ENCODE data around the gene ULK4. TPM values are rescaled to one million over a fixed set of nuclear protein-coding genes. Genes with fewer than 3 reads are reported as not detected.

Gene ULK4
- total and polyA plus RNA-seq, 12 donors = 1.6 to 24.5 (median 6.9) TPM

- H3K36me3 ChIP-seq (replicated peaks in 1 of 2) = no peaks in the 10 kb centered on the region
Measured at GRCh38 chr3:41575724-41576123, 386.2 kb downstream of the ULK4 start.

GRCh38 chr3:41574900-41575299, 387.0 kb downstream of the ULK4 start:
- no peak for DNase-seq
- H3K4me3 ChIP-seq = no peak overlapping the region
- no peaks in the 10 kb centered on the region for H3K9me3 ChIP-seq (replicated peaks in 1 of 3)
- intact Hi-C loops (cut with DNase I) = no loop called here
- H3K27ac ChIP-seq = no peak overlapping the region
- H3K27me3 ChIP-seq = no peaks in the 10 kb centered on the region
- TF ChIP-seq CTCF (IDR thresholded peaks at IDR 0.05) (peak in 2 of 6 experiments; percentile 17 to 18), POLR2A (IDR thresholded peaks at IDR 0.05) (no peak)
- H3K36me3 ChIP-seq (replicated peaks in 1 of 2) = no peaks in the 10 kb centered on the region
- no peaks in the 10 kb centered on the region for H3K4me1 ChIP-seq (replicated peaks in 1 of 2)
- WGBS, 4 donors = 41 to 83% (median 62%) methylated on average over 1 to 2 of the region's 2 CpGs

More at GRCh38 chr3:41575724-41576123, 386.2 kb downstream of the ULK4 start:
- TF ChIP-seq CTCF (IDR thresholded peaks at IDR 0.05) = no peak
- no peak for TF ChIP-seq POLR2A (IDR thresholded peaks at IDR 0.05)
- no peaks in the 10 kb centered on the region for H3K4me1 ChIP-seq (replicated peaks in 1 of 2)
- H3K27ac ChIP-seq = no peak overlapping the region
- intact Hi-C loops (cut with DNase I) = no loop called here
- no peaks in the 10 kb centered on the region for H3K9me3 ChIP-seq (replicated peaks in 1 of 3)
- H3K4me3 ChIP-seq = no peak overlapping the region
- DNase-seq = no peak
- H3K27me3 ChIP-seq = no peaks in the 10 kb centered on the region
- 67 to 76% (median 75%) methylated on average over 3 of the region's 3 CpGs for WGBS, 4 donors

- TF ChIP-seq CTCF (IDR thresholded peaks at IDR 0.05) (no peak), POLR2A (IDR thresholded peaks at IDR 0.05) (no peak)
- DNase-seq = no peak
- Histone ChIP-seq H3K4me3 (no peak overlapping the region), H3K27me3 (no peaks in the 10 kb centered on the region), H3K4me1 (replicated peaks in 1 of 2) (no peaks in the 10 kb centered on the region), H3K36me3 (replicated peaks in 1 of 2) (no peaks in the 10 kb centered on the region), H3K9me3 (replicated peaks in 1 of 3) (no peaks in the 10 kb centered on the region), H3K27ac (no peak overlapping the region)
- 89 to 98% (median 96%) methylated on average over 4 of the region's 4 CpGs for WGBS, 4 donors
- intact Hi-C loops (cut with DNase I) = no loop called here
Measured at GRCh38 chr3:41573591-41573990, 388.3 kb downstream of the ULK4 start.

DNA sequence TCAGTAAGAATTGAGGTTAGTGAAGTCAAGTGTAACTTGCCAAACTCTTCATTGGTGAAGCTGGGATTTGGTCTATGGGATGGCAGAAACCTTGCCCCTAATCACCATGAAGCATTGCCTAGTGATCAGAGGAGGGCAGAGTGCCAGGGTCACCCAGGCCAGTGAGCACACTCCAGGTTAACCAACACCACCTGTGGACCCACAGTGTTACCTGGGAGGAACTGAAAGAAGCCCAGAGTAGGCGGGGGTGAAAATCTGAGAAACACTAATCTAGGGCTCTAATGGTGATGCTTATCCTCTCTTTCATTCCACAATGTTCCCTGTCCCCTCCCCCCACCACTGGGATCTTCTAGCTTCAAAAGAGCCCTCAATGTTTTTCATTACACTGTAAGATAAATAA, 389.8 kb downstream of the ULK4 start:
- no peaks in the 10 kb centered on the region for H3K36me3 ChIP-seq (replicated peaks in 1 of 2)
- H3K9me3 ChIP-seq (replicated peaks in 1 of 3) = no peaks in the 10 kb centered on the region
- intact Hi-C loops (cut with DNase I) = no loop called here
- no peaks in the 10 kb centered on the region for H3K4me1 ChIP-seq (replicated peaks in 1 of 2)
- no peak overlapping the region for H3K4me3 ChIP-seq
- H3K27me3 ChIP-seq = no peaks in the 10 kb centered on the region
- TF ChIP-seq POLR2A (IDR thresholded peaks at IDR 0.05) (no peak), CTCF (IDR thresholded peaks at IDR 0.05) (no peak)
- 87 to 100% (median 93%) methylated on average over 1 of the region's 1 CpG for WGBS, 4 donors
- no peak for DNase-seq
- H3K27ac ChIP-seq = no peak overlapping the region
